Calu3 (cell line): ENCODE results near the gene ATXN7L2. TPM values are rescaled to one million over a fixed set of nuclear protein-coding genes. Genes with fewer than 3 reads are reported as not detected.

Experiments
- BruUV-seq: library from RNA; stranded (reverse); fragments of 400-500 nt; replicated peaks from 2 replicates; lab custom pipeline; 2021; lab: Mats Ljungman, UMichigan
- CTCF ChIA-PET: fragments of 300-600 bp; sonication (Branson Sonifier 250); formaldehyde crosslinking; loops from one replicate; lab custom pipeline; 2022; ENCODE audit warnings: antibody characterized with exemption; lab: Charles Lee
- DNase-seq: peaks from one replicate; pipeline ENCODE4 v3.0.0; 2022
- H3K27ac Mint-ChIP-seq: one replicate; pipeline ENCODE4 v1.8.0; 2022; ENCODE audit warnings: mixed read lengths; ENCODE audit not compliant: unreplicated experiment
- H3K27me3 Mint-ChIP-seq: one replicate; pipeline ENCODE4 v1.8.0; 2022; ENCODE audit warnings: mixed read lengths; ENCODE audit not compliant: unreplicated experiment
- H3K36me3 Mint-ChIP-seq: one replicate; pipeline ENCODE4 v1.8.0; 2022; ENCODE audit warnings: mild to moderate bottlenecking, moderate library complexity, mixed read lengths; ENCODE audit not compliant: insufficient read depth, unreplicated experiment
- H3K4me1 Mint-ChIP-seq: one replicate; pipeline ENCODE4 v1.8.0; 2022; ENCODE audit warnings: mild to moderate bottlenecking, low read depth, mixed read lengths; ENCODE audit not compliant: unreplicated experiment
- H3K4me3 Mint-ChIP-seq: one replicate; pipeline ENCODE4 v1.8.0; 2022; ENCODE audit warnings: mild to moderate bottlenecking, low read depth, moderate library complexity, mixed read lengths; ENCODE audit not compliant: unreplicated experiment
- H3K9me3 Mint-ChIP-seq: one replicate; pipeline ENCODE4 v1.8.0; 2022; ENCODE audit warnings: low read depth, mixed read lengths; ENCODE audit not compliant: unreplicated experiment
- intact Hi-C: fragments of 100-400 bp; cut with micrococcal nuclease; formaldehyde crosslinking; loops from one replicate; pipeline ENCODE4 v1.10.0; 2022; ENCODE audit not compliant: unreplicated experiment
- total RNA-seq: library from RNA; stranded (reverse); gene quantifications from 2 replicates; pipeline ENCODE4 v1.2.3, GENCODE V29; 2022
- TF ChIP-seq, protein P1 (sequence below): fragments of 200-600 bp; IDR thresholded peaks from one replicate; pipeline ENCODE4 v1.8.0; 2022; ENCODE audit warnings: antibody characterized with exemption; ENCODE audit not compliant: unreplicated experiment

ATXN7L2 gene
- total RNA-seq, 1 experiment from 2014 or later = 4.3 TPM

DNA sequence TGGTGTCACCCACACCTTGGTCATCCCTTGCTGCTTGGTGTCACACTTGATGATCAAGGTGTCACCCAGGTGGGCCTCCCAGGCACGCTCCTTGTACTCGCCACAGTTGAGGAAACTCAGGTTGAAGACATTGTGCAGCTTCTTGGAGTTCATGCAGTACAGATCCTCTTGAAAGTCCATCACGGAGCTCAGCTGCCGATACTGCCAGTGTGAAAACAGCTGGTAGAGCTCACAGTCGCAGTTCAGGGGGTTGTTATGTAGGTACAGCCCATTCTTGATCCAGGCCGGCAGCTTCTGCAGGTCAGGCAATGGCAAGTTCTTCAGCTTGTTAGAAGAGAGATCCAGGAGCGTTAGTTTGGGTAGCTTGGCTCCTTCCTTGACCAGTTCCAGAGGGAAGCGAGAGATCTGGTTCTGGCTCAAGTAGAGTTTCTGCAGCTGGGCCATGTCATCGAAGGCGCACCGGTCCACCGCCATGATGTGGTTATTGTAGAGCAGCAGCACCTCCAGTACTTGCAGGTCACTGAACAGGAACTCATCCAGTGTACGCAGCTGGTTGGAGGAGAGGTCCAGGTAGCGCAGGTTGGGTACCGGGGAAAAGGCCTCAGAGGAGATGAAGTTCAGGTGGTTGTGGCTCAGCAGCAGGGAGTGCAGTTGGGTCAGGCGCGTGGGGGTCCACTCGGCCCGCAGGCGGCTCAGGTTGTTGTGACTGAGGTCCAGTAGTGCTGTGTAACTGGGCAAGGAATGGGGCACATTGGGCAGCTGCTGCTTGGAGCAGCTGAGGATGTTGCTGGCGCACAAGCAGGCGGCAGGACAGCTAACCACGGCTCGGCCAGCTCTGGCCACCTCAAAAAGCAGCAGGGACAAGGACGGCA, 24.5 kb downstream of the ATXN7L2 start:
- intact Hi-C loops = no loop called here
- Mint-ChIP-seq H3K4me3 (peak overlapping the region; percentile 64), H3K9me3 (no peaks in the 10 kb centered on the region), H3K27me3 (peaks cover 40% of the 10 kb centered on the region), H3K27ac (no peak overlapping the region), H3K36me3 (no peaks in the 10 kb centered on the region), H3K4me1 (peaks cover 9% of the 10 kb centered on the region)
- no peak for DNase-seq
- TF ChIP-seq, protein P1, sequence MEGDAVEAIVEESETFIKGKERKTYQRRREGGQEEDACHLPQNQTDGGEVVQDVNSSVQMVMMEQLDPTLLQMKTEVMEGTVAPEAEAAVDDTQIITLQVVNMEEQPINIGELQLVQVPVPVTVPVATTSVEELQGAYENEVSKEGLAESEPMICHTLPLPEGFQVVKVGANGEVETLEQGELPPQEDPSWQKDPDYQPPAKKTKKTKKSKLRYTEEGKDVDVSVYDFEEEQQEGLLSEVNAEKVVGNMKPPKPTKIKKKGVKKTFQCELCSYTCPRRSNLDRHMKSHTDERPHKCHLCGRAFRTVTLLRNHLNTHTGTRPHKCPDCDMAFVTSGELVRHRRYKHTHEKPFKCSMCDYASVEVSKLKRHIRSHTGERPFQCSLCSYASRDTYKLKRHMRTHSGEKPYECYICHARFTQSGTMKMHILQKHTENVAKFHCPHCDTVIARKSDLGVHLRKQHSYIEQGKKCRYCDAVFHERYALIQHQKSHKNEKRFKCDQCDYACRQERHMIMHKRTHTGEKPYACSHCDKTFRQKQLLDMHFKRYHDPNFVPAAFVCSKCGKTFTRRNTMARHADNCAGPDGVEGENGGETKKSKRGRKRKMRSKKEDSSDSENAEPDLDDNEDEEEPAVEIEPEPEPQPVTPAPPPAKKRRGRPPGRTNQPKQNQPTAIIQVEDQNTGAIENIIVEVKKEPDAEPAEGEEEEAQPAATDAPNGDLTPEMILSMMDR = no peak
- CTCF ChIA-PET = interaction anchor here (0.5 kb wide), 1 partner anchor 12 kb away, joined by 8 read pairs; no protein-coding TSS in a partner anchor
- no TSS peak for BruUV-seq

DNA sequence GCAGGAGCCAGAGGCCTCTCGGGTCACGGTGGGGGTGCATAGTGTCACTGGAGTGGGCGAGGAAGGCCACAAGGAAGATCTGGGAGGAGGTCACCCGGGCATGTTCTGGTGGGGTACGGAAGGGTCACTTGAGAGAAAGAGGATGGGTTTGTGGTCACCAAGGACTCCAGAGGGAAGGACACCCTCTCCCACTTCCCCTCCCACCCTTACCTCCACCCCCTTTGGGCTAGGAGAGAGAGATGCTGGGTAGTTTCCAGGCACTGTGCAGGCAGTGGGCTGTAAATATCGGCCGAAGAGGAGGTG, 25.1 kb downstream of the ATXN7L2 start:
- Mint-ChIP-seq H3K27me3 (peaks cover 40% of the 10 kb centered on the region), H3K4me1 (peaks cover 9% of the 10 kb centered on the region), H3K9me3 (no peaks in the 10 kb centered on the region), H3K4me3 (peak overlapping the region; percentile 64), H3K27ac (peak overlapping the region; percentile 58), H3K36me3 (no peaks in the 10 kb centered on the region)
- CTCF ChIA-PET = no interaction called here
- no peak for DNase-seq
- TF ChIP-seq, protein P1 = no peak
- BruUV-seq = no TSS peak
- intact Hi-C loops = no loop called here

DNA sequence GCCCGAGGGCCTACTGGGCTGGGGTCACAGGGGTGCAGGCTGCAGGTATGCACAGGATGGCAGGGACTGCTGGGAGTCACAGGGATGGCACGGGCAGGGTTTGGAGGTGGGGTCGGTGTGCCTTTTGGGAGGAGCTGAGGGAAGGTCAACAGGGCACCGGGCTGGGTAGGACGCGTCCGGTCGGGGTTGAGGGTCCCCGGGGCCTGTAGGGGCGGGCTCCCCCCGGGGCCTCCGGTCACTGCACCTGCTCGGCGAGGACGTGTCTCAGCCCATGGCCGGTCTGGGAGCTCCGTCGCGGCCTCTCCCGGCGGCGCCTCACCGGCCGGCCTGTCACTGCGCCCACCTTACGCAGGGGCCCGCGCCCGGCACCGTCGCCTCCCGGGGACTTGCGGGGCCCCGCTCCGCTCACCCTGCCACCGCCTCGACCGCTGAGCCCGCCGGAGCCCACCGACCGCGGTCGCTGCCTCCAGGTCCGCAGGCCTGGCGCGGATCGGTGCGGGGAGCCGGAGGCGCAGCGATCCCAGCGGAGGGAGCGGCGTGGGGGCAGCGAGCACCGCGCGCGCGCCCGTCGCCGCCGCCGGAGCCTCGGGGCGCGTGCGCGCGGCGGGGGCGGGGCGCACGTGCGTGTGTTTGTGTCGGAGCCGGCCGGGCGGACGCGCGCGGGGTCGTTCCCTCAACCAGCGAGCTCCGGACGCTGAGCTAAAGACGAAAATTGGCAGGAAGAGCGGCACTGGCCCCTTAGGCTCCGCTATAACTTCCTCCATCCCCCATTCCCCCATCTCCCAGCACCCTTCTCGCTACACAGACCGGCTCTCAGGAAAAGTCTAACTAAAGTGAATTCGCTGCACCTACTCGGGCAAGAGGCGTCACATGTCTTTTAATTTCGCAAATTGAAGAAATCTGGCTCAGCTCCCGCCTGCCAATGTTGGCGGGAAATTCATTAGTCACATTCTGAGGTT, 25.8 kb downstream of the ATXN7L2 start, which contains the start of gene AMIGO1:
AMIGO1 (minus strand) TSS at position 552 of the 959 bp plus-strand sequence. CDS start 815 bp downstream, outside the sequence.
- H3K4me3 Mint-ChIP-seq = peak within 1 kb of the TSS; percentile 64
- peaks cover 40% of the 10 kb centered on the region for H3K27me3 Mint-ChIP-seq
- H3K36me3 Mint-ChIP-seq = no peaks in the 10 kb centered on the region
- no peaks in the 10 kb centered on the region for H3K9me3 Mint-ChIP-seq
- TF ChIP-seq, protein P1 = no peak
- peak; percentile 48 for DNase-seq
- peak within 1 kb of the TSS; percentile 58 for H3K27ac Mint-ChIP-seq
- peaks cover 9% of the 10 kb centered on the region for H3K4me1 Mint-ChIP-seq
- intact Hi-C loops = no loop called here
- no TSS peak for BruUV-seq
- CTCF ChIA-PET = interaction anchor here (0.6 kb wide), 1 partner anchor 10 kb away, joined by 3 read pairs; no protein-coding TSS in a partner anchor

DNA sequence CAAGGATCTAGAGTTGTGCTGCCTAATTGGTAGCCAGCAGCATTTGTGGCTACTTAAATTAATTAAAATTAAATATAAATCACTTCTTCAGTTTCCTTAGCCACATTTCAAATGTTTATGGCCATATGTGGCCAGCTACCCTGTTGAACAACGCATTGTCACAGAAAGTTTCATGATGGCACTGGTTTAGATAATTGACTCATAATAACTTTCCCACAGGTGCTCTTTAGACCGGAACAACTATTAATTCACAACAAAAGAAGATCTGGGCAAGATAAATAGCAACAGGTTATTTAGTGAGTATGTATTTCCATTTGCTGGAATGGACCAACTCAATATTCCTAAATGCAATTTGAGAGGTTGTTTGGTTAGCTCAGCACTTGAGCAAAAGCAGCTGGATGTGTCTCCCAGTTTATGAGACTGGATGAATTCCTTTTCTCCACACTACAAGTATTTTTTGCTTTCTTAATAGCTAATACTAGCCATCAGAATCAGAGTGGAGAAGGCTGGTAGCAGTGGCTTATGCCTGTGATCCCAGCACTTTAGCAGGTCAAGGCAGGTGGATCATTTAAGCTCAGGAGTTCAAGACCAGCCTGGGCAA, 29.5 kb downstream of the ATXN7L2 start:
- peaks cover 35% of the 10 kb centered on the region for H3K27me3 Mint-ChIP-seq
- TF ChIP-seq, protein P1 = no peak
- no peaks in the 10 kb centered on the region for H3K36me3 Mint-ChIP-seq
- no TSS peak for BruUV-seq
- H3K4me3 Mint-ChIP-seq = no peak overlapping the region
- H3K27ac Mint-ChIP-seq = no peak overlapping the region
- DNase-seq = no peak
- intact Hi-C loops = no loop called here
- H3K4me1 Mint-ChIP-seq = peaks cover 25% of the 10 kb centered on the region
- CTCF ChIA-PET = interaction anchor here (0.6 kb wide), 1 partner anchor 28 kb away, joined by 3 read pairs; no protein-coding TSS in a partner anchor
- H3K9me3 Mint-ChIP-seq = no peaks in the 10 kb centered on the region
